ENCODE results near the gene ARMH3. TPM values are rescaled to one million over a fixed set of nuclear protein-coding genes. Genes with fewer than 3 reads are reported as not detected.

Gene ARMH3
- total RNA-seq, 1 experiment from 2014 or later: 12.8 TPM

DNA sequence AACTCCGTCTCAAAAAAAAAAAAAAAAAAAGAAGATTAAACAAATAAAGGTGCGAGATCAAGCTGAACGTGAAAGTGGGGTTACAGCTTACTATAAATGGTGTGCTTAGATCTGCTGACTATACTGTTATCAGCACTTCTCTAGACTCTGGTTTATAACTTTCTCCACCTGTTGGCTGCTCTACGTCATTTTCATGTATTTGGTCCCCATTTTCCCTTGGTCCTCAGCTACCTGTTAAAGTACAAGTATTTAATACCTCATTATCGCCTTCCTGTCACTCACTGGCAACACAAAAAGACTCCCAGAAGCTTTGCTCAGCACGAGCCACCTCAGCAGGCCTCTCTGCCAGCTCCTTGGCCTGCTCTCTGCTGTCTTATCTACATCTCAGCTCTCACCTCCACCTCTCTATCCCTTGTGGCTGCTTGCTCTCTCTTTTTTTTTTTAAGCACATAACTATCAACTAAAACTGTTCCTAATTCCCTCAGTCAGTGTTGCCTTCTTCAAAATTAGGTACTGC is 95.0 kb downstream of the ARMH3 start:
- Histone ChIP-seq H3K27ac (no peak overlapping the region), H3K9me2 (ENCODE audit: insufficient read depth) (no peaks in the 10 kb centered on the region), H3K9me3 (ENCODE audit: insufficient read depth, low read depth) (no peaks in the 10 kb centered on the region), H3K4me2 (no peak overlapping the region), H4K20me1 (ENCODE audit: insufficient read depth) (no peaks in the 10 kb centered on the region), H3K36me3 (ENCODE audit: low read depth) (no peaks in the 10 kb centered on the region), H3F3A (ENCODE audit: insufficient read depth, low read depth) (no peaks in the 10 kb centered on the region), H3K27me3 (ENCODE audit: insufficient read depth, low read depth) (no peaks in the 10 kb centered on the region), H3K4me3 (no peak overlapping the region), H3K4me1 (replicated peaks; ENCODE audit: insufficient read depth) (no peaks in the 10 kb centered on the region), H3K79me2 (ENCODE audit: low read depth) (no peaks in the 10 kb centered on the region), H2AFZ (no peak overlapping the region)
- ChIA-PET CTCF (no interaction called here), POLR2A (ENCODE audit: unreplicated experiment) (no interaction called here)
- DNase-seq: no peak
- no TSS peak for BruUV-seq (replicated peaks)
- intact Hi-C loops (cut with micrococcal nuclease; ENCODE audit: unreplicated experiment): no loop called here
- TF ChIP-seq EZH2 (IDR thresholded peaks at IDR 0.05; ENCODE audit: low read depth) (no peak), CTCF (conservative IDR thresholded peaks at IDR 0.05) (no peak)

DNA sequence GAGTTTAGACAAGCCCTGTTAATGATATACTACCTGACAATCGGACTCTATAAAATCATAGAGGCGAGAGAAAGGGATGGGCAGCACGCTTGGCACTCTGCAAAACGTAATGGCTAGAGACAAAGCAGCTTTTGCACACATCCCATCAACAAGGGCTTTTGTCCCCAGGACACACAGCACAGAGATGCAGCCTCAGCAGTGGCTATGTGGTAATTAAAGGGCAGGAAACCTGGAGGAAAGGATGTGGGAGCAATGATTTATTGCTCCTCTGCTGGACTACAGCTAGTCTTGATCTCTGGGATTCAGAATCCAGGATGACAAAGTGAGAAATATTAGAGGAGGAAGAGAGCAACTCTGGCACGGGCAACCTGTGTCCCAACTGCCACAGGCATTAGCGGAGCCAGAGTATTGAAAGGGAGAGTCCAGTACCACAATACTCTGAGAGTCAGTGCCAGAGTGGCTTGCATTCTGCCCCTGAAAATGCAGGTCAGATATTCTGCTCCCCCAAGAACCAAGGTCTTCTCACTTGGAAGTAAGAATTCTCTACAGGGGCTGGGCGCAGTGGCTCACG is 96.5 kb downstream of the ARMH3 start:
- H3K4me1 ChIP-seq (replicated peaks; ENCODE audit: insufficient read depth): no peaks in the 10 kb centered on the region
- no peaks in the 10 kb centered on the region for H3K36me3 ChIP-seq (ENCODE audit: low read depth)
- H3K27me3 ChIP-seq (ENCODE audit: insufficient read depth, low read depth): no peaks in the 10 kb centered on the region
- intact Hi-C loops (cut with micrococcal nuclease; ENCODE audit: unreplicated experiment): no loop called here
- no peak overlapping the region for H3K27ac ChIP-seq
- H3K9me2 ChIP-seq (ENCODE audit: insufficient read depth): no peaks in the 10 kb centered on the region
- H3K9me3 ChIP-seq (ENCODE audit: insufficient read depth, low read depth): no peaks in the 10 kb centered on the region
- DNase-seq: no peak
- H2AFZ ChIP-seq: no peak overlapping the region
- H3K4me3 ChIP-seq: no peak overlapping the region
- TF ChIP-seq CTCF (conservative IDR thresholded peaks at IDR 0.05): no peak
- TF ChIP-seq EZH2 (IDR thresholded peaks at IDR 0.05; ENCODE audit: low read depth): no peak
- ChIA-PET CTCF (no interaction called here), POLR2A (ENCODE audit: unreplicated experiment) (no interaction called here)
- no peaks in the 10 kb centered on the region for H3F3A ChIP-seq (ENCODE audit: insufficient read depth, low read depth)
- no peaks in the 10 kb centered on the region for H4K20me1 ChIP-seq (ENCODE audit: insufficient read depth)
- no peaks in the 10 kb centered on the region for H3K79me2 ChIP-seq (ENCODE audit: low read depth)
- no TSS peak for BruUV-seq (replicated peaks)
- H3K4me2 ChIP-seq: no peak overlapping the region

GRCh38 chr10:101958691-101959090 is 97.3 kb downstream of the ARMH3 start:
- no peak for TF ChIP-seq CTCF (conservative IDR thresholded peaks at IDR 0.05)
- TF ChIP-seq EZH2 (IDR thresholded peaks at IDR 0.05; ENCODE audit: low read depth): no peak
- Histone ChIP-seq H3K79me2 (ENCODE audit: low read depth) (no peaks in the 10 kb centered on the region), H3K36me3 (ENCODE audit: low read depth) (no peaks in the 10 kb centered on the region), H3K9me2 (ENCODE audit: insufficient read depth) (no peaks in the 10 kb centered on the region), H4K20me1 (ENCODE audit: insufficient read depth) (no peaks in the 10 kb centered on the region), H3K27ac (no peak overlapping the region), H3K4me1 (replicated peaks; ENCODE audit: insufficient read depth) (no peaks in the 10 kb centered on the region), H3K4me3 (no peak overlapping the region), H3F3A (ENCODE audit: insufficient read depth, low read depth) (no peaks in the 10 kb centered on the region), H3K4me2 (no peak overlapping the region), H3K27me3 (ENCODE audit: insufficient read depth, low read depth) (no peaks in the 10 kb centered on the region), H2AFZ (no peak overlapping the region), H3K9me3 (ENCODE audit: insufficient read depth, low read depth) (no peaks in the 10 kb centered on the region)
- intact Hi-C loops (cut with micrococcal nuclease; ENCODE audit: unreplicated experiment): no loop called here
- no peak for DNase-seq
- BruUV-seq (replicated peaks): no TSS peak
- ChIA-PET CTCF (no interaction called here), POLR2A (ENCODE audit: unreplicated experiment) (no interaction called here)

Measured in PC-9 (cell line).